ENCODE measurements around the gene FBXO31.

The FBXO31 gene

GRCh38 chr16:87288753-87289362 is 94.7 kb downstream of the FBXO31 start:
- no peaks in the 10 kb centered on the region for H3K27me3 ChIP-seq (ENCODE audit: insufficient read depth, low read length)
- H3K4me1 ChIP-seq (ENCODE audit: insufficient read depth, low read length) = no peaks in the 10 kb centered on the region
- H3K9ac ChIP-seq (ENCODE audit: low read depth, low read length) = no peak overlapping the region
- H3K27ac ChIP-seq (ENCODE audit: low read length) = no peak overlapping the region
- H3K36me3 ChIP-seq (ENCODE audit: insufficient read depth, low read depth, low read length) = no peaks in the 10 kb centered on the region
- peaks cover 6% of the 10 kb centered on the region; the same call in 1 of the 2 replicates for H3K9me3 ChIP-seq (ENCODE audit: insufficient read depth, low read depth, low read length)
- H3K4me3 ChIP-seq (ENCODE audit: low read length) = no peak overlapping the region

GRCh38 chr16:87286839-87287626 is 96.5 kb downstream of the FBXO31 start:
- Histone ChIP-seq H3K27me3 (ENCODE audit: insufficient read depth, low read length) (no peaks in the 10 kb centered on the region), H3K4me3 (ENCODE audit: low read length) (no peak overlapping the region), H3K9me3 (ENCODE audit: insufficient read depth, low read depth, low read length) (peaks cover under 1% of the 10 kb centered on the region; the same call in 1 of the 2 replicates), H3K27ac (ENCODE audit: low read length) (no peak overlapping the region), H3K4me1 (ENCODE audit: insufficient read depth, low read length) (no peaks in the 10 kb centered on the region), H3K9ac (ENCODE audit: low read depth, low read length) (no peak overlapping the region), H3K36me3 (ENCODE audit: insufficient read depth, low read depth, low read length) (no peaks in the 10 kb centered on the region)

- H3K4me1 ChIP-seq (ENCODE audit: insufficient read depth, low read length) = no peaks in the 10 kb centered on the region
- no peak overlapping the region for H3K4me3 ChIP-seq (ENCODE audit: low read length)
- no peaks in the 10 kb centered on the region for H3K9me3 ChIP-seq (ENCODE audit: insufficient read depth, low read depth, low read length)
- no peak overlapping the region for H3K9ac ChIP-seq (ENCODE audit: low read depth, low read length)
- H3K27ac ChIP-seq (ENCODE audit: low read length) = no peak overlapping the region
- peaks cover 3% of the 10 kb centered on the region; the same call in 1 of the 2 replicates for H3K27me3 ChIP-seq (ENCODE audit: insufficient read depth, low read length)
- no peaks in the 10 kb centered on the region for H3K36me3 ChIP-seq (ENCODE audit: insufficient read depth, low read depth, low read length)
These were observed 99.4 kb downstream of the FBXO31 start for GRCh38 chr16:87284183-87284582.

GRCh38 chr16:87279094-87279658 is 104.4 kb downstream of the FBXO31 start:
- H3K4me3 ChIP-seq (ENCODE audit: low read length) = no peak overlapping the region
- H3K9ac ChIP-seq (ENCODE audit: low read depth, low read length) = no peak overlapping the region
- H3K36me3 ChIP-seq (ENCODE audit: insufficient read depth, low read depth, low read length) = no peaks in the 10 kb centered on the region
- no peaks in the 10 kb centered on the region for H3K9me3 ChIP-seq (ENCODE audit: insufficient read depth, low read depth, low read length)
- peaks cover 9% of the 10 kb centered on the region for H3K27me3 ChIP-seq (ENCODE audit: insufficient read depth, low read length)
- no peaks in the 10 kb centered on the region for H3K4me1 ChIP-seq (ENCODE audit: insufficient read depth, low read length)
- H3K27ac ChIP-seq (ENCODE audit: low read length) = no peak overlapping the region

- no peak overlapping the region for H3K9ac ChIP-seq (ENCODE audit: low read depth, low read length)
- H3K4me1 ChIP-seq (ENCODE audit: insufficient read depth, low read length) = no peaks in the 10 kb centered on the region
- no peaks in the 10 kb centered on the region for H3K36me3 ChIP-seq (ENCODE audit: insufficient read depth, low read depth, low read length)
- H3K27me3 ChIP-seq (ENCODE audit: insufficient read depth, low read length) = peaks cover 9% of the 10 kb centered on the region
- no peak overlapping the region for H3K4me3 ChIP-seq (ENCODE audit: low read length)
- no peaks in the 10 kb centered on the region for H3K9me3 ChIP-seq (ENCODE audit: insufficient read depth, low read depth, low read length)
- H3K27ac ChIP-seq (ENCODE audit: low read length) = no peak overlapping the region
These were observed 105.1 kb downstream of the FBXO31 start for GRCh38 chr16:87278191-87279093.

Measured in iPS-20b (cell line).